ENCODE data around the gene UROD.
"Not testable (repeated sequence)": the region's sequence is repeated elsewhere in the genome, so short reads cannot be mapped to it uniquely, and the experiment has no call there.

The UROD gene

DNA sequence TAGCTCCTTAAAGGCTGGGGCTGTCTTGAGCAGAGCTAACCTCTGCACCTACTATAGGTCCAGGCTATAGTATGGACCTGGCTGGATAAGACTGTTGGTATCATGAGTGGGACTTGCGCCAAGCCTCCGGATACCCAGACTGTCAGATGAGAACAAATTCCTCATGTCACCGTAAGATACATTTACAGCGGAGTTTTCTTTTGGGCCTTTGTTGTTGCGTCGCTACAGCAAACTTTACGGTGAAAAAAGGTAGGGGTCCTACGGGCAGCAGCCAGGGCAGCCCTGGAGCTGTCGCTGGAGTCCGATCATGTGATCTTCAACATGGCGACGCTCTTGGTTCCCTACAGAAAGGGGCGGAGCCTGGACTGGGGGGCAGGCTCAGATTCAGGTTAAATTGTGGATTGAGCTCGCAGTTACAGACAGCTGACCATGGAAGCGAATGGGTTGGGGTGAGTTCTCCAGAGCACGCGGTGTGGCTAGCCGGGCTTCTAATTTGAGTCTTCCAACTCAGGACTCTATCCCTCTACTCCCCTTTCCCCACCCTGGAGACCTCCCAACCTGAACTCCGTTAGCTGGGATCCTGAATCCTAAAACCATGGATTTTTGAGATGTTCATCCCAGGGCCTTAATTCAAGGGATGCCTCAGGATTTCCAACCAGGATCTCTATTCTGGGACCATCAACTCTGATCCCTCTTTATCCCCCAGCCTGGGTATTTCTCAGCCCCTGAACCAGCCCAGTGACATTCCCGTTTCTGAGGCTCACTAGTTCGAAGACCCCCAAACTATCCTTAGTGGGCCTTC is at the start of gene UROD:
Gene UROD (plus strand): TSS at position 418 of the 802 bp plus-strand sequence. CDS start 12 bp downstream, at position 430.
- DNase-seq: peak; percentile 96

DNA sequence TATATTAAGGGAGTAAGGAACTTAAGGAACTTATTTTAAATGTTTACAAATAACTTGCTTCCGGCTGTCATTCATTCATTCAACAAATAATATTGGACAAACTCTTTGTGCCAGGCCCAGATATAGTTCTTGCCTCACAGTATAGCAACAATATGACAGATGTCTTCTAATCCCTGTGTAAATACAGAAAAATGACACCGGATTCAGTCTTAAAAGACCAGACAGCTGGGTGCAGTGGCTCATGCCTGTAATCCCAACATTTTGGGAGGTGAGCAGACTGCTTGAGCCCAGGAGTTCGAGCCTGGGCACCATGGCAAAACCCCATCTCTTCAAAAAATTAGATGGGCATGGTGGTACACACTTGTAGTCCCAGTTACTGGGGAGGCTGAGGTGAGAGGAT is 49.3 kb upstream of the UROD start:
- no peak for DNase-seq

DNA sequence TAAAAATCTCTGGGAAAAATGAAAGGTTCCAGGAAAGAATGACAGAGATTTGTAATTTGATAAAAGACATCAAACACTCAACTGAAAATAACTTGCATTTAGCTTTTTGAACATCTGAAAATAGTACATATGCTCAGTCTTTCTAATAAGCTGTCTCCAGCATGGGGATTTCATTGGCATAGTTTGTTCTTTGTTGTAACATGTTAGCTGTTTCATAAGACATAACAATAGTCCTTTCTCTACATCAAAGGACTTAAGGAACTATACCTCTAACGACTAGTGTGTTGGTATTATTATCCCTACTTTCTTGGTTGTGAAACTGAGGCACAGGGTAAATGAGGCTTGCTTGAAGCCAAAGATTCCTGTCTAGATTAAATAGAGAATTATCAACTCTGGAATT is 47.7 kb upstream of the UROD start:
- no peak for DNase-seq

DNA sequence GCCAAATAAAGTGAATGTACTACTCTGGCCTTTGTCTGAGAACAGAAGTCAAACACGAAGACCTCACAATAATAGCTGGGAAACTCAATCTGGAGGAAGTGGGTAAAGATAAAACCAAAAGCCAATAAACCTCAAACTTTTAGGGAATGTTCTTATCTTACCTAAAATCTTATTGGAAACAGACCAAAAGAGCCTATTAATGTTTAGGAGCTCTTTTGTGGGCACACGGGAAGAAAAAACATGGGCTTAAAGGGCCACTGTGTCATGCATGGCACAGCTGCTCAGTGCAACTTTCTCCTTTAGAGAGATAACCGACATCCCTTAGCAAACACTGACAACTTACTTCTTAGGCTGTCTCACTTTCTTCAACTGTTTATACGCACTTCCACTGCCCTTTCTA is 41.7 kb upstream of the UROD start:
- no peak for DNase-seq

DNA sequence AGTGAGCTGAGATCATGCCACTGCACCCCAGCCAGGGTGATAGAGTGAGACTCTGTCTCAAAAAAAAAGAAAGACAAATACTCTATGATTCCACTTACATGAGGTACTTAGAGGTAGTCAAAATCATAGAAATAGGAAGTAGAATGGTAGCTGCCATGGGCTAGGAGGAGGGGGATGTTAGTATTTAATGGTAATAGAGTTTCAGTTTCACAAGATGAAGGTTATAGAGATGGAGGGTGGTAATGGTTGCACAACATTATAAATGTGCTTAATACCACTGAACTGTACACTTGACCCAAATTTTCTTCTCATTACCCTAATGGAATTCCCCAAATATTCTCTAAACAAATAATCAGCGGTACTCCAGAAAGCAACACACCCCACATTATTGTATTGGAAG is 38.4 kb upstream of the UROD start:
- DNase-seq: no peak

DNA sequence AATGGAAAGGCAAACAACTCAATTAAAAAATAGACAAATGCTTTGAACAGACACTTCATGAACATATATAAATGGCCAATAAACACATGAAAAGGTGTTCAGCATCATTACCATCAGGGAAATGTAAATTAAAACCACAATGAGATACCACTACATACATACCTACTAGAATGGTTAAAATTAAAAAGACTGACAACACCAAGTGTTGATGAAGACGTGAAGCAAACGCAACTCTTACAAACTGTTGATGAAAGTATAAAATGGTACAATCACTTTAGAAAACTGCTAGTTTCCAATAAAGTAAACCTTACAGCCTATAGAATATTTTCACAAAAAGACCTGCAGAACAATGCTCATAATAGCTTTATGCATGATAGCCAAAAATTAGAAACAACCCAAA is 35.8 kb upstream of the UROD start:
- no peak for DNase-seq

DNA sequence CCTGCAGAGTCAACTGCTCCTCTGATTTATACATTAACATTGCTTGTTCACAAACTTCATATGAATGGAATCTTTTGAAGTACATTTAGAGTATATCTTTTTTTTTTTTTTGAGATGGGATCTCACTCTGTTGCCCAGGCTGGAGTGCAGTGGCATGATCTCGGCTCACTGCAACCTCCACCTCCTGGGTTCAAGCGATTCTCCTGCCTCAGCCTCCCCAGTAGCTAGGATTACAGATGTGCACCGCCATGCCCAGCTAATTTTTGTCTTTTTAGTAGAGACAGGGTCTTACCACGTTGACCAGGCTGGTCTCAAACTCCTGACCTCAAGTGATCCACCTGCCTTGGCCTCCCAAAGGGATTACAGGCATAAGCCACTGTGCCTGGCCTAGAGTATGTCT is 34.7 kb upstream of the UROD start:
- not testable (repeated sequence) for DNase-seq

DNA sequence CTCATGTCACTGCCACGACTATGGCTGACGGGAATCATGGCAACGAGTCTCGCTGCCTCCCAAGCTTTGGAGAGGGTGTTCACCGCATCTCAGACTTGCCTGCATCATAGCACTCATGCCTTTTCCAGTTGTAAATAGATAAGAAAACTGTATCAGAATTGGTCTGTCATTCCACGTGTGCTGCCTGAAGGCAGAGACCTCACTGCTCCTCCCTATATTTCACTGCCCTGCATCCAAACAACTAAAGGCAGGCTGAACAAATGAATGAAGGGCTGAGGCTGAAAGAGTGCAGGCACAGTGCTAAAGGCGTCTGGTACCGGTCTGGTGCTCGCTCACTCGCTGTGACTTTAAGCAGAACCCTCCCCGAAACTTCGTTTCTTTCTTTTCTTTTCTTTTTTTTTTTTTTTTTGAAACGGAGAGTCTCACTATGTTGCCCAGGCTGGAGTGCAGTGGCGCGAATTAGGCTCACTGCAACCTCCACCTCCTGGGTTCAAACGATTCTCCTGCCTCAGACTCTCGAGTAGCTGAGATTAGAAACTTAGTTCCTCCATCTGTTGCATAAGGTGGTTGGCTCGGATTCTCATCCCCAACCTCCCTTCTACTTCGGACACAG is 26.2 kb upstream of the UROD start:
- DNase-seq: no peak

DNA sequence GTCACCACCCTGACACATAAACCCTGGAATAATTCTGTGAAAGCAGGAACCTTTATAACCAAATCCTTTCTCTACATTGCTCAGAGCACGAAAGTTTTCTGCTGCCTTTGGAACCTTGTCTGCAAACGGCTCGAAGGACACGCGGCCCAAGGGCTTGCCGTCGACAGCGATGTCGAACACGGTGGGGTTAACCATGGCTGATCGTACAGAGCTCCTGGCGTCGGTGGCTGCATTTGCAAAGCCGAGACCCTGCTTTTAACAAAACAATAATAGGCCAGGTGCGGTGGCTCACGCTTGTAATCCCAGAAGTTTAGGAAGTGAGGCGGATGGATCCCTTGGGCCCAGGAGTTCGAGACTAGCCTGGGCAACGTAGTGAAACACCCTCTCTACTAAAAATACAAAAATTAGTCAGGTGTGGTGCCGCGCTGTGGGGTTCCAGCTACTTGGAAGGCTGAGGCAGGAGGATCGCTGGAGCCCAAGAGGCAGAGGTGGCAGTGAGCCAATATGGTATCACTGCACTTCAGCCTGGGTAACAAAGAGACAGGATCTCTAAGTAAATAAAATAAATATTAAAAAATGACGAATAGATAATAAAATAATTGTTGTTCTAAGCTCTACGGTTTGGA is 23.4 kb upstream of the UROD start:
- no peak for DNase-seq

DNA sequence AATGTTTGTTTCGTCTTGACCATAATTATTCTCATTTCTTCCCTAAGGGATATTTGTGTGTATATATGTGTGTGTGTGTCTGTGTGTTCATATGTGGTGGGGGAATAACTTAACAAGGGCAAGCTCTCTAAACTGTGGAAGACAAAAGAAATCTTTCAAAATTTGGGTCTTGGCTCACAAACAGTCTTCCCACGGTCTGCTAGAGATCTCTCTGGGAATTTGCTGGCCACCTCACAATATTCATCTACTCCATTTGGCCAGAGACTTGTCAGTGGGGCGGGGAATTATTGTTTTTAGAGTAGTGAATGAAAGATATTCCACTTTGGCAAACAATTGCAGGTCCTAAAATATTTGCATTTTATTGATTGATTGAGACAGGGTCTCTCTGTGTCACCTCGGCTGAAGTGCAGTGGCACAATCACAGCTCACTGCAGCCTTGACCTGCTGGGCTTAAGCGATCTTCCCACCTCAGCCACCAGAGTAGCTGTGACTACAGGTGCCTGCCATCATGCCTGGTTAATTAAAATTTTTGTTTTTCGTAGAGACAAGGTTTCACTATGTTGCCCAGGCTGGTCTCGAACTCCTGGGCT is 17.6 kb upstream of the UROD start:
- DNase-seq: no peak

DNA sequence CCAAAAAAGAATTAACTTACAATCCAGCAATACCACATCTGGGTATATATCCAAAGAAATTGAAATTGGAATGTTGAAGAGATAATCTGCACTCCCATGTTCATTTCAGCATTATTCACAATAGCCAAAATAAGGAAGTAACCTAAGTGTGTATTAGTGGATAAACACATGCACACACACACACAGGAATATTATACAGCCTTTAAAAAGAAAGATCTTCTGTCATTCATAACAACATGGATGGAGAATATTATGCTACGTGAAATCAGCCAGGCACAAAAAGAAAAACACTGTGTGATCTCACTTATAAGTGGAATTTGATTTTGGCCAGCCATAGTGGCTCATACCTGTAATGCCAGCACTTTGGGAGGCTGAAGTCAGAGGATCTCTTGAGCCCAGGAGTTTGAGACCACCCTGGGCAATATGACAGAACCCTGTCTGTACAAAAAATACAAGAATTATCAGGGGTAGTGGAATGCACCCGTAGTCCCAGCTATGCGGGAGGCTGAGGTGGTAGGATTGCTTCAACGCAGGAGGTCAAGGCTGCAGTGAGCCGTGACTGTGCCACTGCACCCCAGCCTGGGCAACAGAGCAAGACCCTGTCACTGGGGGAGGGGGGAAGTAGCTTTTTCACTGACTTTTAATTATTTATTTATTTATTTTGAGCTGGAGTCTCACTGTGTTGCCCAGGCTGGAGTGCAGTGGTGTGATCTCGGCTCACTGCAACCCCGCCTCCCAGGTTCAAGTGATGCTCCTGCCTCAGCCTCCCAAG is 16.4 kb upstream of the UROD start:
- DNase-seq: no peak

DNA sequence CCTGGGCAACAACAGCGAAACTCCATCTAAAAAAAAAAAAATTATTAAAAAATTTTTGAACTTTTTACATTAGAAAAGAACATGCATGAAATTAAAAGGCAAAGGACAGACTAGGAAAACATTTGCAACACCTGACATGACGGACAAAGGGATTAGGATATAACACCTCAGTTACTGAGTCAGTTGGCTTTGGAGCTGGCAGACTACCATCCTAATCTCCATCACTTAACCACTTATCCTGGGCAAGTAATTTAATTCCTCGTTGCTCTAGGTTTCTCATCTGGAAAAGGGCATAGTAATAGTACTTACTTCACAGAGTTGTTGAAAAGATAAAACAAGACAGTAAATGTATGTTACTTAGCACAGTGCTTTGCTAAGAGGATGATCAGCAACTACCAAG is 12.8 kb upstream of the UROD start:
- DNase-seq: no peak

DNA sequence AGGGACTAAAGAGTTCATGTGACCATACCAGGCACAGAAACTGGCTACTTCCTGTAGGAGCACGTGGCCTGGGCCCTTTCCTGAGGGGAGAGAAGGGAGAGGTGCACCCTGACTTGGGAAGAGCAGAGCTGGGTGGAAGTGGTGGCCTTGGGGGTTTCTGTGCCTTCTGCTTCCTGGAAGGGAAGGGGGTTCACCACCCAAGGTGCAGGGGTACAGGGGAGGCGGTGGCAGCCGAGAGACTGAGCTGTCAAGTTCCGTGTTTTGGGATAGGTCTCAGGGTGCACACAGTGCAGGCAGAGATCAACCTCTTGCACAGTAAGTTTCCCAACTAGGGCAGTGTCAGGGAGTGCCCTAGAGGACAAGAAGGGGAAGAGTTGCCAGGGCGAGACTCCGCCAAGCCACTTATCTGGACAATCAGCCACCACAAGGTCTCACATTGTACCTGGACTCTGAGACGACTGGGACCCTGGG is 11.0 kb upstream of the UROD start:
- no peak for DNase-seq

DNA sequence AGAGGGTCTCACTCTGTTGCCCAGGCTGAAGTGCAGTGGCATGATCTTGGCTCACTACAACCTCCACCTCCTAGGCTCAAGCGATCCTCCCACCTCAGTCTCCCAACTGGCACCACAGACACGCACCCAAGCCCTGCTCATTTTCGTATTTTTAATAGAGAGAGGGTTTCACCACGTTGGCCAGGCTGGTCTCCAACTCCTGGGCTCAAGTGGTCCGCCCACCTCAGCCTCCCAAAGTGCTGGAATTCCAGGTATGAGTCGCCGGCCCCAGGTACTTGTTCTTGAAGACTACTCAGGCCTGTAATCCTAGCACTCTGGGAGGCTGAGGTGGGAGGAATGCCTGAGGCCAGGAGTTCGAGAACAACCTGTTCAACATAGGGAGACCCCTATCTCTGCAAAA is 10.5 kb upstream of the UROD start:
- DNase-seq: not testable (repeated sequence)

DNA sequence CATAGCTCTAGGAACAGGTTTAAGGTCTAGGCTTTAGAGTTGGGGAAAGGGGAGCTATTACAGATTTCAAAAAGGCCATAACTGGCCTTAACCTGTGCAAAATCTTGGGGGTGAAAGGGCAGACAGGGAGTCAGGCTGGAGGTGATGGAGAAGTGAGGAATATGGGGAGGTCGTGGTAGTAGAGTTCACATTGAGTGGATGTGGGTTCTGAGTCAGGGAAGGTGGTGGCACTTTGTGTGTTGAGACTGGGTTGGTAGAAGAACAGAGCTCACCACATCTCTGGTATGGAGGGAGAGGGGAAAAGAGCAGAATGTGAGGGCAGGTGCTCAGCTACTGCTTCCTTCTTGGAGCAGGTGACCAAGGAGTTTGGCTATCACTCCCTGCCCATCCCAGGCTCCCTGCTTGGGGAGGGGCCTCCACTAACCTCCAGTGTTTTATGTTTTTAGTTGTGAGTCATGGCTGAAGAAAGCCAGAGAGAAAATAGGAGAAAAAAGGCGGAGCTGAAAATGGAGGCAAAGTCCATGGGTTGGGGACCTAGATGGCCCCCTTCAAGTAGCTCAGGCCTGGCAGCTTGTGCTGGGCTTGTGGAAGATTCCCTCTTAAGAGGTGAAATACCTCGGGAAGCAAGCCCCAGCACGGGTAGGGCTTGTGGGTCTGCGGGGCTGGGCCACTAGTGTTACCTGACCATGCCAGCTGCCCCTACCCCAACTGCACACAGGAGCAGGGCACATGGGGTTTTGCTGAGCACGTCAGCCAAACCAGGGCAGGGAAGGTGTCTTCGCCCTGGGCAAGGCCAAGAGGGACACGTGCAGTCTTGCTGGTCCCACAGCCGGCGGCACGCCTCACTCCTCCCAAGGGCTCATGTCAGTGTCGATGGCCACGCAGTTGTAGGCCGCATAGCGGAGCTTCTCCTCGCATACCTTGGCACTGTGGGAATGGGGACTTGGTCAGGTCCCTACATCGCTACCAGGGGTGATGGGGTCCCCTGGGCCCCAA is 9.1 kb upstream of the UROD start:
- DNase-seq: no peak

DNA sequence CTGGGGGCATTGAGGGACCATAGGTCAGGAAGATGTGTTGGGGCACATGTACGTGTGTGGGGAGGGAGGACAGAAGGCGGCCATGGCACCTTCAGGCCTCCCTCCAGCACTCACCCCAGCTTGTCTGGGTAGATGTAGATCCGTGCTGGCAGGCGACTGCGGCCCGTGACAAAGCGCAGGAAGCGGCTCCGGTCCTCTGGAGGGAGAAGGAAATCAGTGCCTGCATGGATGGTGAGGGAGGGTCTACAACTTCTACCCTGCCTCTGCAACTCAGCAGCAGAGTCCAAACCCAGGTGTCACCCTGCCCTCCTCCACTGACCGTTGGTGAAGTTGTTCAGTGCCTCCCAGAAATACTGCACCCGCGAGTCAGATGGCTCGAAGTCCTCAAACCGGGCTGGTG is 8.3 kb upstream of the UROD start:
- DNase-seq: no peak

DNA sequence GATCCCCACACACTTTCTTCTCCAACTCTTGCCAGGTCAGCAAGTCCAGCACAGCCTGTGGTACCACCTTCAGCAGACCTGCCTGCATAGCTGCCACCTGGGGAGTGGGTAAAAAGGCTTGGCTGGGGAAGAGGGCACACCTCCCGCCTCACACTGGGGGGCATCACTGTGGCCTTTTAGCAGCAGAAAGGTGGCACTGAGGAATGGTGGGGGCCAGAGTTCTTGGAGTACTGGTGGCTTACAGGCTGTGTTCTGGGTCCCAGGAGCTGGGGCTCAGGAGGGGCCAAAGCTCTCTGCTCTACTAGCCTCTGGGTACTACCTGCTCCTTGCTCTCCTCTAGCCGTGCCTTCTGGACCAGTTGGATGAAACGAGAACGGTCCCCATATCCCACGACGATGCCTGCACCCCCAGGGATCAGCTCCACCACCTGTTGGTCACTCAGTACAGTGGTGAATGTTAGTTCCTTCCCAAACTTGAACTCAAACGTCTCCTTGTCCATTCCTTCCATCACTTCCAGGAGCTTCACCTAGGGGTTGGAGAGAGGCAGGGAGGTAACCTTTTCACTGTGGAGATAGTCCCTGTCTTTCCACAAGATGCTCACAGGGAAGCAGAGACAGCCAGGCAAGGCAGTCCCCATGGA is 7.7 kb upstream of the UROD start:
- DNase-seq: no peak

DNA sequence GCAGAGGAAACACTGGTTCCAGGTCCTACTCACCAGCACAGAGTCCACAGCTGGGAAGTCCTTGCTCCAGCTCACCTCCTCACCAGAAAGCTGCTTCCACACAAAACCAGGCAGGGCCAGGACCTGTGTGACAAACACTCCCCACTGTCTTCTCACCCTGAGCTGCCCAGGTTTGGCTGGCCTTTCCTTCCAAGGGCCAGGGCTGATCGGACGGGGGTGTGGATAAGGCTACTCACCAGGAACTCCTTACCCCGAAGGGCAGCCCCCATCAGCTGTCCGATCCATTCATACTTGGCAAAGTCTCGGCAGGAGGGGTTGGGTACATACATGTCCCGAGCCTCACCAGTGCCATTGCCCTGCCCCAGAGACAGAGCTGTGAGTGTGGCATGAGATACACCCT is 6.3 kb upstream of the UROD start:
- no peak for DNase-seq

DNA sequence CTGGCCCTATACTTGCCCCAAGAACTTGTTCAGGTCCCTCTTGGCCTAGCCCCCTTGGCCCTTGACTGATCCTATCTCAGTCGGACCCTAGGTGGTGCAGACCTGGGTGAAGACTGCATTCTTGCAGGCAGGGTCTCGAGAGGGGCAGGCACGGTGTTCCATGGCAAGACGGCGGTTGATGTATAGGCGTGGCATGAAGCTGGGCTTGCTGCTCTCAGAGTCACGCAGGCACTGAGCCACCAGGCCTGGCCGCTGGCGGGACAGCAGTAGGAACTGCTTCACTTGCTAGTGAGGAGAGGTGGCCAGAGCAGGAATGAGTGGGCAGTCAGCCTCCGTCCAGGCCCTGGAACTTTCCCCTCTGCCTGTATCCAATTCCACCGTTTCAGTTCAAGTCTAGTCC is 4.7 kb upstream of the UROD start:
- no peak for DNase-seq

DNA sequence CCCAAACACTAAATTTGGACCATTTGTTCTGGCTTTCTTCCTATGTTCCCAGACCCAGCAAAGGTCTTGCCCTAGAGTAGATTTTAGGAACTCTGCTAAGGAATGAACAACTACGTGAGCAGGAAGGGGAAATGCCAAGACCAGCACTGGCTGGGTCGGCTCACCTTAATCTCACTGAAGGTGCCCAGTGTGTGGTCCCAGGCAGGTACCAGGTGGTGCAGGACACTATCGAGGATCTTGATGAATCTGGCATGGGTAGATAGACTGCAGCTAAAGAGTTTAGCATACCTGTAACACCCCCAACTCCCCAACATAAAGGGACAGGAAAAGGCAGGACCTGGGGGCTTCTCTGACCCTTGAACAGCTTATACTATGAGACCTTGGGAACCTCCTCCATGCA is 4.0 kb upstream of the UROD start:
- no peak for DNase-seq

DNA sequence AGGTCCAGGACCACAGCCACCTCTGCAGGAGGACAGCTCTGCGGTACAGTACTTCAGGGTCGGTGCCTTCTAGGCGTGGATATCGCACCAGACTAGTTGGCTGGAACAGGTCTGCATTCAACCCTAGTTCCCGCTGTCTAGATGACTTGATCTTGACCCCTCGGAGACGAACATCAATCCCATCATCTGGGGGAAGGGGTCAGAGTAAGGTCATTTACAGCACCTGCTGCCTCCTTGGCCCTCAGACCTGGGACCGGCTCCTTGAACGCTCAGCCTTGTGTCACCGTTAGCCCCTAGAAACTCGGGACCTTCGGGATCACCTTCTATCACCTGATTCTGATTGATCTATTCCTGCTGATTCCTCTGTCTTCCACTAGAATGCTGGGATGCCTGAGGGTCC is 3.5 kb upstream of the UROD start:
- no peak for DNase-seq

Data from islet precursor cell (in vitro differentiated cells).